Transverse colon (tissue), 4 donors: Measurements from ENCODE around the gene ZNF346.

Experiments used
- EP300 ChIP-seq: sonication (generic); formaldehyde crosslinking; IDR thresholded peaks from one replicate; pipeline ENCODE4 v1.6.1; 2017; ENCODE audit warnings: antibody characterized with exemption, low read depth
- POLR2A ChIP-seq: fragments of 450-650 bp; IDR thresholded peaks from one replicate; pipeline ENCODE4 v1.6.1; 2016; ENCODE audit warnings: antibody characterized with exemption, mild to moderate bottlenecking, moderate library complexity
- POLR2AphosphoS5 ChIP-seq, 3 donors: sonication (generic); formaldehyde crosslinking; IDR thresholded peaks; one replicate each; pipeline ENCODE4 v1.6.1; 2016; ENCODE audit warnings: antibody characterized with exemption in 3 of 3
- TF ChIP-seq, protein P1 (sequence below), 5 experiments: fragments of 200-600 bp in 3 of 5; fragments of 450-650 bp in 2 of 5; sonication (generic) in 3 of 5; IDR thresholded peaks; 1 replicate in 2 of 5; 2 replicates in 3 of 5; pipeline ENCODE4 v1.5.1; 2016 to 2017; ENCODE audit warnings: antibody characterized with exemption in 5 of 5, inconsistent platforms in 3 of 5, mild to moderate bottlenecking in 2 of 5, moderate library complexity in 1 of 5

DNA sequence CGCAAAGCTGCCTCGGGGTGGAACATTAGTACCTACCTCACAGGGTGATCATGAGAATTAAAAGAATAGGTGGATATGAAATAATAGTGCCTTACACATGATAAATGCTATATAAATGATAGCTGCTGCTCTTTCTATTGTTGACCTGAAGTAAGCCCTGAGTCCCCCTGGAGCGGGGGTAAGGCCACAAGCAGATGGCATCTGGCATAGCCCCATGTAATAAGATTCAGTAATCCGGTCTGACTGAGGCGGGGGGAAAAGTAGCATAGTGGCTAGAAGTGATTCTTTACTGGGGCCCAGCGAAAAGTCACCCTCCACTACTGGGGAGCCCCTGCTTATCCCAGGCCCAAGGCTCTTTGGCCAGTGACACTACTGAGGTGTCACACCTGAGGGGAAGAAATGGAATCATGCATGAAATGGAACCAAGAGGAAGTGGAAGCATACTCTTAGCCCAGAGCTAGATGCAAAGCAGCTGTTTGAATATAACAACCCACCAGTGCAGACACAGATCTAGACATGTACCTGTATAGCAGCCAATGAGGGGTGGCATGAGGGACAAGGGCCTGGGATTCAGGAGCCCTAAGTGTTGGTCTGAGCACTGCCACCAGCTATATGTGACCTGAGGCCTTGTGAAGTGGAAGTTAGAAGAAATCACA lies 48.2 kb downstream of the ZNF346 start:
- TF ChIP-seq, protein P1, sequence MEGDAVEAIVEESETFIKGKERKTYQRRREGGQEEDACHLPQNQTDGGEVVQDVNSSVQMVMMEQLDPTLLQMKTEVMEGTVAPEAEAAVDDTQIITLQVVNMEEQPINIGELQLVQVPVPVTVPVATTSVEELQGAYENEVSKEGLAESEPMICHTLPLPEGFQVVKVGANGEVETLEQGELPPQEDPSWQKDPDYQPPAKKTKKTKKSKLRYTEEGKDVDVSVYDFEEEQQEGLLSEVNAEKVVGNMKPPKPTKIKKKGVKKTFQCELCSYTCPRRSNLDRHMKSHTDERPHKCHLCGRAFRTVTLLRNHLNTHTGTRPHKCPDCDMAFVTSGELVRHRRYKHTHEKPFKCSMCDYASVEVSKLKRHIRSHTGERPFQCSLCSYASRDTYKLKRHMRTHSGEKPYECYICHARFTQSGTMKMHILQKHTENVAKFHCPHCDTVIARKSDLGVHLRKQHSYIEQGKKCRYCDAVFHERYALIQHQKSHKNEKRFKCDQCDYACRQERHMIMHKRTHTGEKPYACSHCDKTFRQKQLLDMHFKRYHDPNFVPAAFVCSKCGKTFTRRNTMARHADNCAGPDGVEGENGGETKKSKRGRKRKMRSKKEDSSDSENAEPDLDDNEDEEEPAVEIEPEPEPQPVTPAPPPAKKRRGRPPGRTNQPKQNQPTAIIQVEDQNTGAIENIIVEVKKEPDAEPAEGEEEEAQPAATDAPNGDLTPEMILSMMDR (IDR thresholded peaks at IDR 0.05): no peak
- no peak for TF ChIP-seq EP300
- TF ChIP-seq POLR2AphosphoS5 (IDR thresholded peaks at IDR 0.05): no peak
- TF ChIP-seq POLR2A: no peak
